Astrocyte (in vitro differentiated cells and primary cell): ENCODE data around the gene LRCH2. TPM values are rescaled to one million over a fixed set of nuclear protein-coding genes. Genes with fewer than 3 reads are reported as not detected.
A peak's percentile ranks its signal among the peaks of the same experiment; 100 is the strongest.

ENCODE experiments used
- DNase-seq: peaks from one replicate; pipeline ENCODE4 v3.0.0-alpha.2; 2010; ENCODE audit warnings: low read depth
- FAIRE-seq: peaks from 2 replicates; lab custom pipeline; 2011; peaks lifted over from hg19 to GRCh38; lab: Jason Lieb, UNC
- H2AFZ ChIP-seq: 2 replicates; pipeline ENCODE4 v1.6.0; 2012; ENCODE audit warnings: low read depth, low read length, inconsistent platforms
- H3K27ac ChIP-seq: 2 replicates; pipeline ENCODE4 v1.5.1; 2011; ENCODE audit warnings: low read depth, low read length, inconsistent platforms
- H3K27me3 ChIP-seq: 2 replicates; pipeline ENCODE4 v1.6.0; 2011; ENCODE audit warnings: low read length, inconsistent platforms; ENCODE audit not compliant: insufficient read depth
- H3K36me3 ChIP-seq: 2 replicates; pipeline ENCODE4 v1.5.1; 2011; ENCODE audit warnings: low read length, inconsistent platforms; ENCODE audit not compliant: insufficient read depth
- H3K4me1 ChIP-seq: 2 replicates; pipeline ENCODE4 v1.5.1; 2011; ENCODE audit warnings: low read length, inconsistent platforms; ENCODE audit not compliant: insufficient read depth
- H3K4me2 ChIP-seq: 2 replicates; pipeline ENCODE4 v1.6.0; 2012; ENCODE audit warnings: low read length, inconsistent platforms
- H3K4me3 ChIP-seq: 2 replicates; pipeline ENCODE4 v1.5.1; 2011; ENCODE audit warnings: low read depth, mild to moderate bottlenecking, low read length, inconsistent platforms; ENCODE audit not compliant: insufficient read depth
- H3K79me2 ChIP-seq: 2 replicates; pipeline ENCODE4 v1.6.0; 2012; ENCODE audit warnings: mild to moderate bottlenecking, low read length, inconsistent platforms; ENCODE audit not compliant: insufficient read depth
- H3K9ac ChIP-seq: 2 replicates; pipeline ENCODE4 v1.6.0; 2012; ENCODE audit warnings: mild to moderate bottlenecking, low read length, inconsistent platforms
- H3K9me3 ChIP-seq: 2 replicates; pipeline ENCODE4 v1.5.1; 2012; ENCODE audit warnings: low read depth, mild to moderate bottlenecking, low read length, inconsistent platforms; ENCODE audit not compliant: insufficient read depth
- H4K20me1 ChIP-seq: 2 replicates; pipeline ENCODE4 v1.6.0; 2012; ENCODE audit warnings: low read length, inconsistent platforms; ENCODE audit not compliant: insufficient read depth
- H3K27ac Mint-ChIP-seq: one replicate; pipeline ENCODE4 v1.8.0; 2021; ENCODE audit warnings: mild to moderate bottlenecking, mixed read lengths; ENCODE audit not compliant: unreplicated experiment
- H3K27me3 Mint-ChIP-seq: one replicate; pipeline ENCODE4 v1.8.0; 2021; ENCODE audit warnings: low read depth, mixed read lengths; ENCODE audit not compliant: unreplicated experiment
- H3K36me3 Mint-ChIP-seq: one replicate; pipeline ENCODE4 v1.8.0; 2021; ENCODE audit warnings: low read depth, mixed read lengths; ENCODE audit not compliant: unreplicated experiment
- H3K4me1 Mint-ChIP-seq: one replicate; pipeline ENCODE4 v1.8.0; 2021; ENCODE audit warnings: low read depth, mixed read lengths; ENCODE audit not compliant: unreplicated experiment
- H3K4me3 Mint-ChIP-seq: one replicate; pipeline ENCODE4 v1.8.0; 2021; ENCODE audit warnings: mild to moderate bottlenecking, moderate library complexity, mixed read lengths; ENCODE audit not compliant: unreplicated experiment
- H3K9me3 Mint-ChIP-seq: one replicate; pipeline ENCODE4 v1.8.0; 2021; ENCODE audit warnings: mild to moderate bottlenecking, mixed read lengths; ENCODE audit not compliant: unreplicated experiment
- CTCF ChIP-seq: IDR thresholded peaks from 2 replicates; pipeline ENCODE4 v1.5.1; 2011; ENCODE audit warnings: low read depth, mild to moderate bottlenecking, inconsistent platforms, low read length, moderate library complexity; ENCODE audit not compliant: insufficient read depth
- EZH2 ChIP-seq: IDR thresholded peaks from 2 replicates; pipeline ENCODE4 v1.6.1; 2012; ENCODE audit warnings: mild to moderate bottlenecking, low read length, inconsistent platforms; ENCODE audit not compliant: insufficient read depth
- total RNA-seq: library from RNA; stranded (reverse); gene quantifications from 2 replicates; pipeline ENCODE4 v1.2.1, GENCODE V29; 2021

The LRCH2 gene
- total RNA-seq, 1 donor from 2014 or later = 5.8 TPM

GRCh38 chrX:115259238-115259875 lies 25.5 kb upstream of the LRCH2 start:
- no peak overlapping the region for H2AFZ ChIP-seq
- H3K27ac ChIP-seq = no peak overlapping the region
- H3K36me3 ChIP-seq = no peaks in the 10 kb centered on the region
- Mint-ChIP-seq H3K4me1 (peaks cover 2% of the 10 kb centered on the region), H3K27me3 (no peaks in the 10 kb centered on the region), H3K4me3 (no peak overlapping the region), H3K27ac (no peak overlapping the region), H3K9me3 (no peaks in the 10 kb centered on the region), H3K36me3 (no peaks in the 10 kb centered on the region)
- no peak overlapping the region for H3K4me3 ChIP-seq
- H4K20me1 ChIP-seq = no peaks in the 10 kb centered on the region
- H3K79me2 ChIP-seq = no peaks in the 10 kb centered on the region
- no peaks in the 10 kb centered on the region for H3K4me1 ChIP-seq
- peak; percentile 1 for DNase-seq
- no peaks in the 10 kb centered on the region for H3K9me3 ChIP-seq
- no peak for TF ChIP-seq CTCF
- peak; percentile 58 for FAIRE-seq
- H3K9ac ChIP-seq = no peak overlapping the region
- H3K4me2 ChIP-seq = no peak overlapping the region
- no peaks in the 10 kb centered on the region for H3K27me3 ChIP-seq

GRCh38 chrX:115257711-115258110 lies 23.8 kb upstream of the LRCH2 start:
- H3K4me3 Mint-ChIP-seq = no peak overlapping the region
- no peak overlapping the region for H3K27ac Mint-ChIP-seq
- TF ChIP-seq CTCF (no peak), EZH2 (no peak)
- Histone ChIP-seq H3K9me3 (no peaks in the 10 kb centered on the region), H3K36me3 (no peaks in the 10 kb centered on the region), H3K27me3 (no peaks in the 10 kb centered on the region), H4K20me1 (no peaks in the 10 kb centered on the region), H3K27ac (no peak overlapping the region), H3K4me1 (no peaks in the 10 kb centered on the region), H3K4me3 (no peak overlapping the region), H3K9ac (no peak overlapping the region), H3K79me2 (no peaks in the 10 kb centered on the region), H2AFZ (no peak overlapping the region), H3K4me2 (no peak overlapping the region)
- H3K36me3 Mint-ChIP-seq = no peaks in the 10 kb centered on the region
- no peaks in the 10 kb centered on the region for H3K27me3 Mint-ChIP-seq
- H3K9me3 Mint-ChIP-seq = no peaks in the 10 kb centered on the region
- peak; percentile 95 for FAIRE-seq
- H3K4me1 Mint-ChIP-seq = peaks cover 2% of the 10 kb centered on the region
- DNase-seq = no peak

- peaks cover 2% of the 10 kb centered on the region for H3K4me1 Mint-ChIP-seq
- H3K27me3 ChIP-seq = no peaks in the 10 kb centered on the region
- no peak overlapping the region for H3K4me3 ChIP-seq
- H3K9me3 ChIP-seq = no peaks in the 10 kb centered on the region
- H3K4me2 ChIP-seq = no peak overlapping the region
- no peaks in the 10 kb centered on the region for H4K20me1 ChIP-seq
- no peaks in the 10 kb centered on the region for H3K27me3 Mint-ChIP-seq
- TF ChIP-seq EZH2 = no peak
- no peak for TF ChIP-seq CTCF
- H3K36me3 ChIP-seq = no peaks in the 10 kb centered on the region
- no peak overlapping the region for H2AFZ ChIP-seq
- H3K4me1 ChIP-seq = no peaks in the 10 kb centered on the region
- no peaks in the 10 kb centered on the region for H3K79me2 ChIP-seq
- H3K27ac ChIP-seq = no peak overlapping the region
- DNase-seq (no peak), FAIRE-seq (peak; percentile 96)
- no peak overlapping the region for H3K4me3 Mint-ChIP-seq
- H3K36me3 Mint-ChIP-seq = no peaks in the 10 kb centered on the region
- no peak overlapping the region for H3K9ac ChIP-seq
- H3K27ac Mint-ChIP-seq = no peak overlapping the region
- H3K9me3 Mint-ChIP-seq = no peaks in the 10 kb centered on the region
Measured at GRCh38 chrX:115255003-115255402, 21.1 kb upstream of the LRCH2 start.
